GM21381 (cell line): ENCODE data around the gene TRAPPC6A.

Experiments used
- ATAC-seq: cut with Tn5 transposase; IDR thresholded peaks from one replicate; pipeline ENCODE4 v1.9.1; 2021; ENCODE audit warnings: mild to moderate bottlenecking, moderate library complexity; ENCODE audit not compliant: unreplicated experiment

Gene TRAPPC6A

DNA sequence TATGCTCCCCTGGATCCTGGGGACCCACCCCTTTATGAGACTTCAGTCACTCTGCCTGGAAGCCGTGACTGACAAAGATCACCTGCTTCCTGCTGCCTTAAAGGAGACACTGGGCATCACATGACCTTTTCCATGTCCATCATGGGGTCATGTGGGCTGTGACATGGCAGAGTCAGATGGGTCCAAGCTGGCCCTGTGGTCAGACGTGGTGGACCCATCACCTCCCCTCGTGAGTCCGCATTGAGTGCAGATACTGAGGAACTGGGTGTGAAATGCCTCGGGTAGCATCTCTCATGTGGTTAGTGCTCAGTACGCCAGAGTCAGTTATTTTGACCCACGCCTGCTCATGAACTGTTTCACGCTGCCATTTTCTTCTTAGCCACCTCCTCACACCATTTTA is 44.4 kb downstream of the TRAPPC6A start:
- ATAC-seq, result no peak

DNA sequence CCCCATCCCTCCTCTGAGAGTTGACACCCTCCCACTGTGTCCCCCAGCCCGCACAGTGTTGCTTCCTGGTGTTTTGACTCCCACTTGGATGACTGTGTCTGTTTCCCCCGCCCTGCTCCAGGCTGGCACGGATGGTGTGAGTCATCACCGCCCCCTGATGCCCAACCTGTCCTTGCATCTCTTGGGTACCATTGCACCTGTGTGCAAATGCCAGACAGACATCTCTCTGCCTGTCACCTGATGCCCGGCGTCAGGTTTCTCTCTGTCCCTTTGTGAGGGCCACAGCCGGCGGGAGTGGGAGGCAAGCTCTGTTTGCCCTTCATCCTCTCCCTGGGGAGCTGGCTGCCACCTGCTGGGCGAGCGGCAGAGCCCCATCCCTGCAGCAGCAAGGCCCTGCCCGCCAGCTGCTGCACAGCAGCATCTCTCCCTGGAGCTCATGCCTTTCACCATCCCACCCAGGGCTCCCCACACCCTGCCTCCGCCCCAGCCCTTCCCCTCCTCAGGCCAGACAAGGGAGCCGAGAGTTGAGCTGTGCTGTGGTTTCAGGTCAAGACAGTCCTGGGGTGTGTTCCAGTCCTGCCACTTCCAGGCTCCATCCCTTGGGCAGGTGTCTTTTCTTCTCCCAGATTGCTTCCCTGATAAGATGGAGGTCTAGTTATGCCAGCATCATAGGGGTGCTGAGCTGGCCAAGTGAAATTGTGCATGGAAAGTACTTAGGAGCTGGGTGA is 47.0 kb downstream of the TRAPPC6A start:
- no peak for ATAC-seq

DNA sequence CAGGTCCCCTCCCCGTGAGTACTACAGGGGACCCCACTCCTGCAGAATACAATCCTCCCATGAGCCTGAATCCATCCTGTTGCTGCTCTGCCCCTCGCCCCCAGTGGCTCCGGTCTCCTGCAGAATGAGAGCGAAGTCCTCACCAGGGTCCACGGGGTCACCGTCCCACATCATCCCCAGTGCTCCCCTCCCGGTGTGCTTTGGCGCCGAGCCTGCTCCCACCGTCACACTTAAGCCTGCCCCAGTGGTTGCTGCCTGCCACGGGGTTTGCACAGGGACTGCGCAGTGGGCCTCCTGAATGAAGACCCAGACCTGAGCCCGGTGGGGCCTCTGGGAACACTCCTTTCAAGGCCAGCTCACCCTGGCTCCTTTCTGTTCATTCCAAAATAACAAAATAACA is 47.8 kb downstream of the TRAPPC6A start:
- ATAC-seq, result no peak

DNA sequence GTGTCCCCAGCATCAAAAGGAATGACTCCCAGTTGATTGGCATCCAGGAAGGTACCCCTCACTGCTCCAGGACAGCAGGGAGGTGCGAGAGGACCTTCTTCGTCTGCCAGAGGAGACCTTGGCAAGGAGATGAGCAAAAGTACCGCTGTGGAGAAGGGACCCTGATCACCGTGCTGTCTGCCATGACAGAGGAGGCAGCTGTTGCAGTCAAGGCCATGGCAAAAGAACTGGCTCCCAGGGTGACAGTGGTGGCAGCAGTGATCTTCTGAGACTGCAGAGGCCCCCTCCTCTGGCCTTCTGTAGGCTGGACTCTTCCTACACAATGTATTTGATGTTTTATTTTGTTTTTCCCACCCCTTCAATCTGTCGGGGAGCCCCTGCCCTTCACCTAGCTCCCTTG is 49.2 kb downstream of the TRAPPC6A start:
- ATAC-seq, result no peak

DNA sequence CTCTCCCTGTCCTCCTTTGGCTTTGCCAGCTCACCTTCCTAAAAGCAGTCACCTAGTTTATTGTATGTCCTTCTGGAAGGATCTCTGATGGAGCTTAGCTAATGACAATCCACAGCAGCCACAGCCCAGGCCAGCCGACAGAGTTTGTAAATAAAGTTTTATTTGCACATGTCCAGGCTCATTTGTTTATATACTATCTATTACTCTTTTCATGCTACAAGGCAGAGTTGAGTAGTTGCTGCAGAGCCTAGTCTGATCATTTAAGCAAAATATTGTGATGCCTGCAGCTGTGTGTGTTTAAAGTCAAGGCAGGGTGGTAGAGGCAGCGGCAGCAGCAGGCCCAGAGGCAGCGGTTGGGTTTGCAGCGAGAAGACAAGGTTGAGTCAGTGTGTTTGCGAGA is 49.9 kb downstream of the TRAPPC6A start:
- ATAC-seq, result no peak

DNA sequence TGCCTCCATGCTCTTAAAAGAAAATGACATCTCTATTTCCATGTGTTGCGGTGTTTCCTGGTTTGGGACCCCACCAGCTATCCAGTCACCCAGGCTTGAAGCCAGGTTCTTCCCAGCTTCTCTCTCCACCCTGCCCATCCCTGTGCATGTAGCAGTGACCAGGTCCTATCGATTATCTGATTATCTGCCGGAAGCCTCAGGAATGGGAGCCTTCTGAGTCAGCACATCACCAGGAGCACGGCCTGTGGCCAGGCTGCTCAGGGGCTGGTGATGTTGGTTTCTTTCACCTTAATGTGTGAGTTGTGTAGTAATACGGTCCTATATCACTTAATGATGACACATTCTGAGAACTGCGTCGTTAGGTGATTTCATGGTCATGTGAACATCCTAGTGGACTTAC is 51.4 kb downstream of the TRAPPC6A start:
- ATAC-seq, result no peak

DNA sequence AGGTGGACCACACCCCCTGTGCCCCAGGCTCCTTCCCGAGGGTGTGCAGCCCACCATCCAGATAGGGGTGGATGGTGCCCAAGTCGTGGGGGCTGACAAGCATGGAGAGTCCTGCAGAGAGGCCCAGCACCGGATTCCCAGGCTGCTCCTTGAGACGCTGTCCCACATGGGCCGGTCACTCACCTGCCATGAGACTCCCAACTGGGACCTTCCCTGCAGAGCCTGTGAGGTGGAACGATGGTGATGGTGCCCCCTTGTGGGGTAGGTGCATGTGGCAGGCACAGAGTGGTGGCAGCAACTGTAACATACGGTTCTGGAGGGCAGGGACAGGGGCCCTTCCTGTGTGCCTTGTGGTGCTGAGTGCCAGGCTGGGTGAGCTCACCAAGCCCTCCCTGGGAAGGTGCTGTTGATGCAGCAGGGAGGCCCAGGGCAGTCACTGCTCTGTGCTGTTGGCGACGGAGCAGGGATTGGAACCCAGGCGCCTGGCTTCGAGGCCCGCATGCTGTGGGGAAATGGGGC is 52.0 kb downstream of the TRAPPC6A start:
- ATAC-seq, result no peak

DNA sequence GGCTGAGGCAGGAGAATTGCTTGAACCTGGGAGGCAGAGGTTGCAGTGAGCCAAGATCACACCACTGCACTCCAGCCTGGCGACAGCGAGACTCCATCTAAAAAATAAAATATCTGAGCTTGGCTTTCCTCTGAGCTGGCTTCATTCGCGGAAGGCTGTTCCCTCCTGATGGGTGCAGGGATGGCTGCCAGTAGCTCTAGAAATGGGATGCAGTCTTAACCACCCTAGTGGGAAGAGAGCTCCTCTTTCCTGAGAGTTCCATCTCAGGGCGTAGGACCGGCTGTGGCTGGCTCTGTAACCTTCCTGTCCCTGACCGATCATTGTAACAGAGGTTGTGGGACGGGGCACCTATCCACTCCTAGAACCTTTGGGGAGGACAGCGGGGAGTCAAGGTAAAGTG is 52.7 kb downstream of the TRAPPC6A start:
- no peak for ATAC-seq

DNA sequence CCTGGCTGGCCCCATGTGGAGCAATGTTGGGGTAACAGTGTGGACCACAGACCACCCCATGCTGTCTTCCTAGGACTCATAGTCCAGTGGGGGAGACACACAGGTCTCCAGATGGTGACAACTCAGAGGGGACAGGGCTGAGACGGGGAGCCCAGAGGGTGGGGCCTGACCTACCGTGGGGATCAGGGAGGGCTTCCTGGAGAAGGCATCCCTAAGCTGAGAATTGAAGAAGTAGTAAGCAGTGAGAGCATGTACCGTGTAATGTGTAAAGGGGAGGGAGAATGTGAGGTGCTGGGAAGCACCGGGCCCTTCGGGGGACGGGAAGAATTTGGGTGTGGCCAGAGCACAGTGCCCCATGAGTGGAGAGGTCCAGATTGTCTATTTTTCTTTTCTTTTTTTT is 54.0 kb downstream of the TRAPPC6A start:
- ATAC-seq, result no peak

DNA sequence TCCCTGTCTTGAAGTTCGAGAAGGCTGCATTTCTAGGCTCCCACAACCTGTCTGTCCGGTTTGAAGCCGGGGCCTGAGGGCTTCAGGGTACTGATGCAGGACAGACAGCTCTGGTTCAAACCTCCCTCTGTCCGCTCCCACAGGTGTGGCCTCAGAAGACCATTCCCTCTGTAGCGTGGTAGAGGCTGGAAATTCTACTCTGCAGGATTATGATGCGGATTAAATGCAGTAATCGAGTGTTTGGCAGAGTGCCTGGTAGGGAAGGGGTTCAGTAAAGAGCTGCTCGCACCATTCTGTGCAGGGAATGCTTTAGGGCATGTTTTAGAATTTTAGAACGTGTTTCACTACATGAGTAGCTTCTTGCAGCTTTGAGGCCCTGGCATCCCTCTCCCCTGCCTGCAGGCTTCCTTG is 54.6 kb downstream of the TRAPPC6A start:
- no peak for ATAC-seq

DNA sequence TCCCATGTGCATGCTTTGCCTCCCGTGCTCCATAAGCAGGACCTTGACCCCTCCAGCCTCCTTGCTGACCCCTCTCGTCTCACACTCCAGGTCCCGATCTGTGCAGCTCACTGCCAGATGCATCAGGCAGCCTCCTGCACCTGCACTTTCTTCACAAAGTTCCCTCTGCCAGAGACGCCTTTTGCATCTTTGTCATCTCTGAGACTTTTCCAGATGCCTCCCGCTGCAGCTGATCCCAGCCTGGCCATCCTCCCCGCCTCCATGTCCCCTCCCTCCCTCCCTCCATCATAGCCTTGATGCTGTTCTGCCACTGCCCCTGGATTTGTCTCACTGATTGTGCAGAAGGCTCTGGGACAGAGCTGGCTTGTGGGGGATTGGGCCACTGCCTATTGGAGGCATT is 55.2 kb downstream of the TRAPPC6A start:
- no peak for ATAC-seq

DNA sequence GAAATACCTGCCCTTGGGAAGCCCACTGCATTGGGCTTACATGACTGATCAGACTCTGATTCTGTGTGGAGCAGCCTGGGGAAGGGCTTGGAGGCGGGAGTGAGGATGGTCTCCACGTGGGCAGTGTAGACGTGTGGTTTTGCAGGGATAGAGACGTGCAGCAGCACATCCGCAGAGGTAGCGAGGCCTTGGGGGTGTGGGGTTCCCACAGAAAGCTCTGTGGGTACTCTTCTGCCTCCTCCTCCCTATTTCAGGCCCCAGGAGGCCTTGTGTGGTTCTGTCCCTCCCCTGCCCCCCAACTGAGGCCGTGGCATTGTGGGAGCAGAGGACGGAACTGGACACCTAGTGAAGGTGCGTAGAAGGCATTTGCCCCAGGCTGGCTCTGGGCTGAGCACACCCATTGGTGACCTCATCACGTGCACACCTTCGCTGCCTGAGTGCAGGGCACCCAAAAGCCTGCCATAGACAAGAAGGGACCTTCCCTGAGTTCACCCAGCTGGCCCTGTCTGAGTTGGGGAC is 56.2 kb downstream of the TRAPPC6A start:
- ATAC-seq, result no peak

DNA sequence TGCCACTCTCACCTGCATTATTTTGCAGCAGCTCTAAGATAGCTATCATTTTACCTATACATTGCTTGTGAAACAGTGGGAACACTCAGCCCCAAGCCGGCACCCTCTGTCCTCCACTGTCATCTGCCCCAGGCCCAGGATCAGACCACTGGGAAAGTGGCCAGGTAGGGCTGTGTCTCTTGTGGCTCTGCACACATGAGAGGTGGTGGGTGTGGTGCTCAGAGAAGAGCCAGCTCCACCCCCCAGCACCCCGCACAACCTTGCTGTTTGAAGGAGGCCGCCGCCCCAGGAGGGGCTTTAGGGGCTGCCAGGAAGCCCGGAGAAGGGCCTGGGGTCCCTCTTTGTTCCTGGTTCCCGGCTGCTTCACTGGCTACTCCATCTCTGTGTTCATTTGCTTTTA is 58.5 kb downstream of the TRAPPC6A start:
- ATAC-seq, result no peak

DNA sequence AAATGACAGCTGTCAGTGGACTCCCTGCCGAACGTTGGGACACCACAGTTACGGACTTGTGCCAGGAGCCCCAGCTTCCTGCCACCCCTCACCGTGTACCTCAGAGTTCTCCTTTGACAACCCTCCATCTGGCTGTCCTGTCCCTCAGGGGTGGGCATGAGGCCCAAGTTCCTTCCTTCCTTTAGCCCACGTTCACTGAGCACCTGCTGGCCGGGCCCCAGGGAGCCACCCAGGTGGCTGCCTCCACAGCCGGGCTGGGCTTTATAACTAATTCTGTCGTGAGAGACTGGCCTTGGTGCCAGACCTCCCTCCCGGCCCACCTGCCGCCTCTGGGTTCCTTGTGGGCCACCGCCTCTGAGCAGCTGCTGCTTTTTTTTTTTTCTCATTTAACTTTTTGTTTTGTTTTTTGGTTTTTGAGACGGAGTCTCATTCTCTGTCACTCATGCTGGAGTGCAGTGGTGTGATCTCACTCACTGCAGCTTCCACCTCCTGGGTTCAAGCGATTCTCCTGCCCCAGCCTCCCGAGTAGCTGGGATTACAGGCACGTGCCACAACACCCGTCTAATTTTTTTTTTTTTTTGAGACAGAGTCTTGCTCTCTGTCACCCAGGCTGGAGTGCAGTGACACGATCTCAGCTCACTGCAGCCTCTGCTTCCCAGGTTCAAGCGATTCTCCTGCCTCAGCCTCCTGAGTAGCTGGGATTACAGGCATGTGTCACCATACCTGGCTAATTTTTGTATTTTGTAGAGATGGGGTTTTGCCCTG is 59.3 kb downstream of the TRAPPC6A start:
- ATAC-seq, result peak; percentile 44

DNA sequence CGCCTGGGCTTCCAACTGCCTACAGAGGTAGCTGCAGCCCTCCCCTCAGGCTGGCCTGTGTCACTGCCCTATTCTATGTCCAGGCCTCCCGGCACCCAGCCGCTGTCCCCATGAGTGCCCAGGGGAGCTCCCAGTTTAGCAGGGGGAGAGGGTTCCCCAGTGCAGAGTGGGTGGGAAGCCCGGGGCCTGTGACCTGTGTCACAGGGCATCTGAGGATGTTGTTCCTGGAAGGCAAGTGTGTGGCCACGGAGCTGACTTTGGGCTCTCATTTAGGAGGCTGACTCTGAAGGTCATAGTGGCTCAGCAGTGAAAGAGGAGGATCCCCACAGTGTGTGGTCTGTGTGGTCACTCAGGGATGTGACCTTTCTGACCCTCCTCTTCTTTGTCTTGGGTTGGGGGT is 59.9 kb downstream of the TRAPPC6A start:
- ATAC-seq, result no peak

DNA sequence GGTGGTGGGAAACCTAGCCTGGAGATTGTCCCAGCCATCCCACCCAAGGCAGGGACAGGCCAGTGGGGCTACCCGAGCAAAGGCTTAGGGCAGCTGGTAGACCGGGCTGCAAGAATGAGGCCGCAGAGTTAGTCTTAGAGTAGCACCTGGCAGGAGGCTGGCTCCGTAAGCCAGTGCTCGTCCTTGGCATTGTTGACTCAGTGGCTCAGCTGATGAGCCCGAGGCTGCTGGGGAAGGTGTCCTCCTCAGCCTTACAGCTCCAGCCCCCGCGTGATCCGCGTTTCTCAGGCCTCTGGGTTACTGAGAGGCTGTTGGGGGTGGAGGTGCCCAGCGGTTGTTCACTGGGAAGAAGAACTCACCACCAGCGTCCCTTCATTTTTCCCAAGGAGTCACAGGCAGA is 60.4 kb downstream of the TRAPPC6A start:
- no peak for ATAC-seq

DNA sequence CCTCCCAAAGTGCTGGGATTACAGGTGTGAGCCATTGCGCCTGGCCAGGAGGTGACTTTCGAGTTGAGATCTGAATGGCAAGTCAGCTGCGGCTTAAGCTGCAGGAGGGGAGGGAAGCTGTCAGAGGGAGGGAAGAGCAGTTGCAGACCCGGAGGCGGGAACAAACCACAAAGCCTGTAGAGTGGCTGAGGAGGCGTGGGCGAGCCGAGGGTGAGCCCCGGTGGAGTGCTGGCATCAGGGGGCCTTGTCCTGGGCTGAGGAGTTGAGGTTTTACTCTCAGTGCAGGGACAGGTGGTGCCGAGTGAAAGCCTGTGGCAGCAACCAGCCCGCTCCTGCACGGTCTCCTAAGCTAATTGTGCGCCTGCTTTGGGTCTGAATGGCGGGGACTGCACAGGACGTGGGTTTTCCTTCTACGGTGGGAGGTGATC is 60.9 kb downstream of the TRAPPC6A start:
- ATAC-seq, result no peak

DNA sequence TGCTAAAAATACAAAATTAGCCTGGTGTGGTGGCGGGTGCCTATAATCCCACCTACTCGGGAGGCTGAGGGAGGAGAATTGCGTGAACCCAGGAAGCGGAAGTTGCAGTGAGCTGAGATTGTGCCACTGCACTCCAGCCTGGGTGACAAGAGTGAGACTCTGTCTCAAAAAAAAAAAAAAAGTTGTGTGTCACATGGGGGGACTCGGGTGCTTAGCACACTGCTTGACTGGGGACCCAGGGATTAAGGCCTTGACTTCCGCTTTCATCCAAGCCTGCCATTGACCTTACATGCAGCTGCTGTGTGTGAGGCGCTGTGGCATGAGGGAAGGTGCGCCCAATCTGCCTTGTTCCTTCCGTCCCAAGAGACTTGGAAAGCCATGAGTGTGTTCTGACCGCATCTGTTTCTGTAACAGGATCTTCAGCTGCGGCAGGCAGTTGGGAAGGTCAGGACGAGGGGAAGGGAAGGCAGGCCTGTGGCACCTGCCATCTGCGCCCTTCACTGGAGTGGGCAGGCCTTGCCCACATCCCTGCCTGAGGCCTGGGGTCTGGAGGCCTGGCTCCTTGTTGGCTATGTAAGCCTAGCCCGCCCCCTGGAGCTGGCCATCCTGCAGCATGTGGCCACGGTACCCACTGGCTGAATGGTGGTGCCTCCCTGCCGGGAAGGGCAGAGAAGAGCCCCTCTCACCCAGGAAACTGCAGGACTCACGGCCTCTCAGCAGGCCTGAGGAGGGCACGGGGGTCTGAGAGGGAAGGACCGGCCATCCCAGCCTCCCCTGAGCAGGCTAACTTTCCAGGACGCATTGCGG is 62.0 kb downstream of the TRAPPC6A start:
- no peak for ATAC-seq

DNA sequence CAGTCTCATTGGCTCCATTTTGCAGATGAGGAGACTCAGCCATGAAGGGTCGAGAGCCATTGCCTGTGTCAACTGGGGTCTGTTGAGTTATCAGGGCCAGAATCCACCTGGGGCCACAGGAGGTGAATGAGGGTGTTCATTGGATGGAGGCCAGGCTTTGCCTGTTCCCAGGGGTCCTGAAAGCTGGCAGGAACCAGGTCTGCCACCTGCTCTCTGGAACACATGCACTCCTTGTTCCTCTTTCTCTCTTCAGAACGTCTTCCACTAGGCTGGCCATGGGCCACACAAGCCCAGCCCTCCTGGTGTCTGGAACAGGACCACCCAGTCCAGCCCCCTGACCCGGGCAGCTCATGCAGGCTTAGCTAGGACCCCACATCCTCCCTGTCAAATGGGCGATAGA is 63.9 kb downstream of the TRAPPC6A start:
- ATAC-seq, result no peak

DNA sequence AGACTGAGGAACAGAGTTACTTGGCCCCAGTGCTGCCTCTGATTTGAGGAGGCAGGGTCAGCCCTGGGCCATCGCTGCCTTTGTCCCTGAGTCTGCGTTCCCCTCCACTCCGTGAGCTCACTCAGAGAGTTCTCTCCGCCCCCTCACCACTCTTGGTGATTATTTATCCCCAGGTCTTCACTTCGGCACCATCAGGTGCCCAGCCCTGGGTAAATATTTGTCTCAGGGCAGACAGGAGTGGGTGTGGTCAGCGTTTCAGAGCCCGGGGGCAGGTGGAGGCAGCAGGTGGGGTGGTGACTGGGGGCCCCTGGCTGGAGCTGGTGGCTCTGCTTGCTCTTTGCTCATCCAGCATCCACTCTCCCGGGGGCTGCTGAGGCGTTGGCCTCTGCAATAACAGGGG is 64.4 kb downstream of the TRAPPC6A start:
- ATAC-seq, result no peak
